Measurements from ENCODE around the gene PTMA. TPM values are rescaled to one million over a fixed set of nuclear protein-coding genes. Genes with fewer than 3 reads are reported as not detected.

The PTMA gene
- total and polyA plus RNA-seq, 4 donors = 469 to 1,226 (median 1,016) TPM

- H3K36me3 ChIP-seq (ENCODE audit: control insufficient read depth, insufficient read depth, low read length) = no peaks in the 10 kb centered on the region
- H3K4me1 ChIP-seq (ENCODE audit: control insufficient read depth, insufficient read depth, low read length) = peaks cover 4% of the 10 kb centered on the region
- no peak overlapping the region for H3K27ac ChIP-seq (ENCODE audit: low read depth, low read length)
- no peak for DNase-seq (ENCODE audit: low read depth in 4 of 6, low spot score in 6 of 6)
- WGBS (ENCODE audit: insufficient coverage) = 95% methylated on average over 8 of the region's 8 CpGs
- H3K27me3 ChIP-seq (ENCODE audit: control insufficient read depth, insufficient read depth, low read length) = no peaks in the 10 kb centered on the region
- H3K4me3 ChIP-seq (ENCODE audit: low read depth, low read length) = no peak overlapping the region
- no peaks in the 10 kb centered on the region for H3K9me3 ChIP-seq (ENCODE audit: control insufficient read depth, insufficient read depth, low read length)
These were observed 13.0 kb downstream of the PTMA start for GRCh38 chr2:231720987-231721966.

- peaks cover 4% of the 10 kb centered on the region for H3K4me1 ChIP-seq (ENCODE audit: control insufficient read depth, insufficient read depth, low read length)
- no peaks in the 10 kb centered on the region for H3K9me3 ChIP-seq (ENCODE audit: control insufficient read depth, insufficient read depth, low read length)
- 50% methylated on average over 1 of the region's 8 CpGs for WGBS (ENCODE audit: insufficient coverage)
- no peak overlapping the region for H3K27ac ChIP-seq (ENCODE audit: low read depth, low read length)
- H3K4me3 ChIP-seq (ENCODE audit: low read depth, low read length) = no peak overlapping the region
- H3K27me3 ChIP-seq (ENCODE audit: control insufficient read depth, insufficient read depth, low read length) = no peaks in the 10 kb centered on the region
- DNase-seq (ENCODE audit: low read depth in 4 of 6, low spot score in 6 of 6) = no peak
- no peaks in the 10 kb centered on the region for H3K36me3 ChIP-seq (ENCODE audit: control insufficient read depth, insufficient read depth, low read length)
These were observed 14.5 kb downstream of the PTMA start for GRCh38 chr2:231722721-231723307.

GRCh38 chr2:231725476-231725875, 17.2 kb downstream of the PTMA start:
- Histone ChIP-seq H3K9me3 (ENCODE audit: control insufficient read depth, insufficient read depth, low read length) (no peaks in the 10 kb centered on the region), H3K4me3 (ENCODE audit: low read depth, low read length) (no peak overlapping the region), H3K4me1 (ENCODE audit: control insufficient read depth, insufficient read depth, low read length) (peaks cover 4% of the 10 kb centered on the region), H3K36me3 (ENCODE audit: control insufficient read depth, insufficient read depth, low read length) (peaks cover 6% of the 10 kb centered on the region), H3K27me3 (ENCODE audit: control insufficient read depth, insufficient read depth, low read length) (no peaks in the 10 kb centered on the region), H3K27ac (ENCODE audit: low read depth, low read length) (no peak overlapping the region)
- WGBS (ENCODE audit: insufficient coverage) = 88% methylated on average over 3 of the region's 10 CpGs
- no peak for DNase-seq (ENCODE audit: low read depth in 4 of 6, low spot score in 6 of 6)

GRCh38 chr2:231726276-231726675, 18.0 kb downstream of the PTMA start:
- 68% methylated on average over 4 of the region's 8 CpGs for WGBS (ENCODE audit: insufficient coverage)
- no peak for DNase-seq (ENCODE audit: low read depth in 4 of 6, low spot score in 6 of 6)

GRCh38 chr2:231727621-231728020, 19.3 kb downstream of the PTMA start:
- Histone ChIP-seq H3K4me3 (ENCODE audit: low read depth, low read length) (no peak overlapping the region), H3K4me1 (ENCODE audit: control insufficient read depth, insufficient read depth, low read length) (peaks cover 4% of the 10 kb centered on the region), H3K36me3 (ENCODE audit: control insufficient read depth, insufficient read depth, low read length) (peaks cover 17% of the 10 kb centered on the region), H3K27me3 (ENCODE audit: control insufficient read depth, insufficient read depth, low read length) (no peaks in the 10 kb centered on the region), H3K9me3 (ENCODE audit: control insufficient read depth, insufficient read depth, low read length) (no peaks in the 10 kb centered on the region), H3K27ac (ENCODE audit: low read depth, low read length) (no peak overlapping the region)
- DNase-seq (ENCODE audit: low read depth in 4 of 6, low spot score in 6 of 6) = peak in 1 of 6 donors; percentile 19
- 53% methylated on average over 4 of the region's 4 CpGs for WGBS (ENCODE audit: insufficient coverage)

More at GRCh38 chr2:231726276-231726675, 18.0 kb downstream of the PTMA start:
- H3K27ac ChIP-seq (ENCODE audit: low read depth, low read length) = no peak overlapping the region
- no peaks in the 10 kb centered on the region for H3K27me3 ChIP-seq (ENCODE audit: control insufficient read depth, insufficient read depth, low read length)
- H3K4me1 ChIP-seq (ENCODE audit: control insufficient read depth, insufficient read depth, low read length) = peaks cover 4% of the 10 kb centered on the region
- no peaks in the 10 kb centered on the region for H3K9me3 ChIP-seq (ENCODE audit: control insufficient read depth, insufficient read depth, low read length)
- peaks cover 11% of the 10 kb centered on the region for H3K36me3 ChIP-seq (ENCODE audit: control insufficient read depth, insufficient read depth, low read length)
- no peak overlapping the region for H3K4me3 ChIP-seq (ENCODE audit: low read depth, low read length)

GRCh38 chr2:231732604-231733003, 24.3 kb downstream of the PTMA start:
- peaks cover 35% of the 10 kb centered on the region for H3K36me3 ChIP-seq (ENCODE audit: control insufficient read depth, insufficient read depth, low read length)
- DNase-seq (ENCODE audit: low read depth in 4 of 6, low spot score in 6 of 6) = no peak
- no peak overlapping the region for H3K4me3 ChIP-seq (ENCODE audit: low read depth, low read length)
- no peak overlapping the region for H3K27ac ChIP-seq (ENCODE audit: low read depth, low read length)
- WGBS (ENCODE audit: insufficient coverage) = 93% methylated on average over 1 of the region's 4 CpGs
- H3K4me1 ChIP-seq (ENCODE audit: control insufficient read depth, insufficient read depth, low read length) = no peaks in the 10 kb centered on the region
- no peaks in the 10 kb centered on the region for H3K9me3 ChIP-seq (ENCODE audit: control insufficient read depth, insufficient read depth, low read length)
- no peaks in the 10 kb centered on the region for H3K27me3 ChIP-seq (ENCODE audit: control insufficient read depth, insufficient read depth, low read length)

- no peaks in the 10 kb centered on the region for H3K27me3 ChIP-seq (ENCODE audit: control insufficient read depth, insufficient read depth, low read length)
- H3K36me3 ChIP-seq (ENCODE audit: control insufficient read depth, insufficient read depth, low read length) = peaks cover 24% of the 10 kb centered on the region
- WGBS (ENCODE audit: insufficient coverage) = 71% methylated on average over 5 of the region's 7 CpGs
- DNase-seq (ENCODE audit: low read depth in 4 of 6, low spot score in 6 of 6) = no peak
- no peaks in the 10 kb centered on the region for H3K9me3 ChIP-seq (ENCODE audit: control insufficient read depth, insufficient read depth, low read length)
- no peaks in the 10 kb centered on the region for H3K4me1 ChIP-seq (ENCODE audit: control insufficient read depth, insufficient read depth, low read length)
- H3K27ac ChIP-seq (ENCODE audit: low read depth, low read length) = no peak overlapping the region
- H3K4me3 ChIP-seq (ENCODE audit: low read depth, low read length) = no peak overlapping the region
These were observed 29.4 kb downstream of the PTMA start for GRCh38 chr2:231737761-231738160.

- Histone ChIP-seq H3K36me3 (ENCODE audit: control insufficient read depth, insufficient read depth, low read length) (peaks cover 5% of the 10 kb centered on the region), H3K4me1 (ENCODE audit: control insufficient read depth, insufficient read depth, low read length) (no peaks in the 10 kb centered on the region), H3K9me3 (ENCODE audit: control insufficient read depth, insufficient read depth, low read length) (no peaks in the 10 kb centered on the region), H3K27ac (ENCODE audit: low read depth, low read length) (no peak overlapping the region), H3K4me3 (ENCODE audit: low read depth, low read length) (no peak overlapping the region), H3K27me3 (ENCODE audit: control insufficient read depth, insufficient read depth, low read length) (no peaks in the 10 kb centered on the region)
- whole genome bisulfite sequencing (ENCODE audit: insufficient coverage) = 80% methylated on average over 6 of the region's 9 CpGs
- no peak for DNase-seq (ENCODE audit: low read depth in 4 of 6, low spot score in 6 of 6)
These were observed 35.2 kb downstream of the PTMA start for GRCh38 chr2:231743376-231744116.

GRCh38 chr2:231745303-231746038, 37.1 kb downstream of the PTMA start:
- WGBS (ENCODE audit: insufficient coverage) = 100% methylated on average over 2 of the region's 6 CpGs
- no peak overlapping the region for H3K27ac ChIP-seq (ENCODE audit: low read depth, low read length)

More at GRCh38 chr2:231745303-231746038, 37.1 kb downstream of the PTMA start:
- Histone ChIP-seq H3K9me3 (ENCODE audit: control insufficient read depth, insufficient read depth, low read length) (no peaks in the 10 kb centered on the region), H3K27me3 (ENCODE audit: control insufficient read depth, insufficient read depth, low read length) (no peaks in the 10 kb centered on the region), H3K4me1 (ENCODE audit: control insufficient read depth, insufficient read depth, low read length) (no peaks in the 10 kb centered on the region), H3K36me3 (ENCODE audit: control insufficient read depth, insufficient read depth, low read length) (peaks cover under 1% of the 10 kb centered on the region), H3K4me3 (ENCODE audit: low read depth, low read length) (no peak overlapping the region)
- DNase-seq (ENCODE audit: low read depth in 4 of 6, low spot score in 6 of 6) = no peak
